DOHH2 (cell line): ENCODE results near the gene RELN.

Experiments used
- EZH2phosphoT487 ChIP-seq: fragments of 200-600 bp; sonication (generic); IDR thresholded peaks from 2 replicates; pipeline ENCODE4 v1.6.1; 2017; ENCODE audit warnings: borderline replicate concordance, mild to moderate bottlenecking, antibody characterized with exemption, low read length, moderate library complexity, mixed read lengths
- TF ChIP-seq, protein P1 (sequence below): fragments of 200-600 bp; sonication (generic); IDR thresholded peaks from one replicate; pipeline ENCODE4 v1.5.1; 2014; ENCODE audit warnings: antibody characterized with exemption, mild to moderate bottlenecking, low read depth, low read length; ENCODE audit not compliant: poor library complexity, severe bottlenecking

DNA sequence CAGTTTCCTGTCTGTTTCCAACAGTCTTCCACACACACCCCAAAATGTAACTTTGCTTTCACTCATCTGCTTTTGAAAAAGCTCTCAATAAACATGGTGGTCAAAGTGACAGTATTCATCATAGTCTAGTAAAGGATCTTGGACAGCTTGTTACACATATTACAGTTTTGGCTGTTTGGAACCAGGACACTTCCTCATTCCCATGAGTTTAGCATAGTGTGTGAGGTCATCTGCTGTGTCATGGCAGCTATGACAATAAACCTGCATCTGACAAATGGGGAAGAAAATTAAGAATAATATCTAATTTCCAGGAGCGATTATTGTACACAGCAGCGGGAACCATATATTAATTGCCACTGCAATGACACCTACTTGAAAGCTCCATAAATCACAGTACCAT is 359.1 kb downstream of the RELN start:
- TF ChIP-seq, protein P1, sequence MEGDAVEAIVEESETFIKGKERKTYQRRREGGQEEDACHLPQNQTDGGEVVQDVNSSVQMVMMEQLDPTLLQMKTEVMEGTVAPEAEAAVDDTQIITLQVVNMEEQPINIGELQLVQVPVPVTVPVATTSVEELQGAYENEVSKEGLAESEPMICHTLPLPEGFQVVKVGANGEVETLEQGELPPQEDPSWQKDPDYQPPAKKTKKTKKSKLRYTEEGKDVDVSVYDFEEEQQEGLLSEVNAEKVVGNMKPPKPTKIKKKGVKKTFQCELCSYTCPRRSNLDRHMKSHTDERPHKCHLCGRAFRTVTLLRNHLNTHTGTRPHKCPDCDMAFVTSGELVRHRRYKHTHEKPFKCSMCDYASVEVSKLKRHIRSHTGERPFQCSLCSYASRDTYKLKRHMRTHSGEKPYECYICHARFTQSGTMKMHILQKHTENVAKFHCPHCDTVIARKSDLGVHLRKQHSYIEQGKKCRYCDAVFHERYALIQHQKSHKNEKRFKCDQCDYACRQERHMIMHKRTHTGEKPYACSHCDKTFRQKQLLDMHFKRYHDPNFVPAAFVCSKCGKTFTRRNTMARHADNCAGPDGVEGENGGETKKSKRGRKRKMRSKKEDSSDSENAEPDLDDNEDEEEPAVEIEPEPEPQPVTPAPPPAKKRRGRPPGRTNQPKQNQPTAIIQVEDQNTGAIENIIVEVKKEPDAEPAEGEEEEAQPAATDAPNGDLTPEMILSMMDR = no peak
- TF ChIP-seq EZH2phosphoT487 = no peak
